RWPE2 (cell line): Measurements from ENCODE around the gene TSHZ2.

ENCODE experiments used
- ATAC-seq: fragments of 200-7000 bp; cut with Tn5 transposase; 3 replicates; pipeline ENCODE4 v1.9.1; 2021; ENCODE audit warnings: low read depth
- DNase-seq: peaks from one replicate; pipeline ENCODE4 v3.0.0-alpha.2; 2020; ENCODE audit warnings: low spot score
- H3K27ac ChIP-seq: fragments of 450-650 bp; 2 replicates; pipeline ENCODE4 v1.5.1; 2017; ENCODE audit warnings: mild to moderate bottlenecking; ENCODE audit not compliant: poor library complexity, severe bottlenecking
- H3K27me3 ChIP-seq: fragments of 250-450 bp; sonication (Bioruptor Pico); 2 replicates; pipeline ENCODE4 v1.5.1; 2021; ENCODE audit warnings: mild to moderate bottlenecking, moderate library complexity; ENCODE audit not compliant: insufficient read depth, poor library complexity, severe bottlenecking
- H3K36me3 ChIP-seq: fragments of 250-450 bp; sonication (Bioruptor Pico); 2 replicates; pipeline ENCODE4 v1.5.1; 2020; ENCODE audit warnings: low read depth, mild to moderate bottlenecking, moderate library complexity
- H3K4me1 ChIP-seq: fragments of 250-450 bp; sonication (Bioruptor Pico); 2 replicates; pipeline ENCODE4 v1.5.1; 2021; ENCODE audit warnings: mild to moderate bottlenecking, moderate library complexity; ENCODE audit not compliant: insufficient read depth, poor library complexity, severe bottlenecking
- H3K4me3 ChIP-seq: fragments of 250-450 bp; sonication (Bioruptor Pico); 2 replicates; pipeline ENCODE4 v1.5.1; 2021; ENCODE audit warnings: mild to moderate bottlenecking, moderate library complexity; ENCODE audit not compliant: severe bottlenecking
- H3K9me3 ChIP-seq: fragments of 250-450 bp; sonication (Bioruptor Pico); 2 replicates; pipeline ENCODE4 v1.5.1; 2021; ENCODE audit warnings: mild to moderate bottlenecking, moderate library complexity; ENCODE audit not compliant: severe bottlenecking
- CTCF ChIP-seq: fragments of 450-650 bp; IDR thresholded peaks from one replicate; pipeline ENCODE4 v1.5.1; 2017; ENCODE audit warnings: mild to moderate bottlenecking, moderate library complexity; ENCODE audit not compliant: poor library complexity, severe bottlenecking

The TSHZ2 gene

GRCh38 chr20:53284256-53284655, 312.1 kb downstream of the TSHZ2 start:
- no peak for TF ChIP-seq CTCF
- peaks cover 26% of the 10 kb centered on the region for H3K27me3 ChIP-seq
- ATAC-seq = no peak
- DNase-seq = no peak
- H3K9me3 ChIP-seq = no peaks in the 10 kb centered on the region
- no peaks in the 10 kb centered on the region for H3K36me3 ChIP-seq
- no peak overlapping the region for H3K27ac ChIP-seq
- no peak overlapping the region for H3K4me3 ChIP-seq
- H3K4me1 ChIP-seq = no peaks in the 10 kb centered on the region

- Histone ChIP-seq H3K27ac (no peak overlapping the region), H3K4me1 (no peaks in the 10 kb centered on the region), H3K9me3 (no peaks in the 10 kb centered on the region), H3K36me3 (no peaks in the 10 kb centered on the region), H3K4me3 (no peak overlapping the region), H3K27me3 (peaks cover 31% of the 10 kb centered on the region)
- TF ChIP-seq CTCF = no peak
- no peak for DNase-seq
- no peak for ATAC-seq
These were observed 312.5 kb downstream of the TSHZ2 start for GRCh38 chr20:53284696-53285095.

GRCh38 chr20:53287357-53288042, 315.3 kb downstream of the TSHZ2 start:
- TF ChIP-seq CTCF = no peak
- no peak for DNase-seq
- H3K4me1 ChIP-seq = no peaks in the 10 kb centered on the region
- H3K27ac ChIP-seq = no peak overlapping the region
- no peak overlapping the region for H3K4me3 ChIP-seq
- H3K27me3 ChIP-seq = peaks cover 35% of the 10 kb centered on the region
- no peaks in the 10 kb centered on the region for H3K9me3 ChIP-seq
- H3K36me3 ChIP-seq = no peaks in the 10 kb centered on the region
- ATAC-seq = no peak

- no peaks in the 10 kb centered on the region for H3K9me3 ChIP-seq
- no peak for ATAC-seq
- peak; percentile 47 for TF ChIP-seq CTCF
- H3K36me3 ChIP-seq = no peaks in the 10 kb centered on the region
- no peak for DNase-seq
- H3K4me1 ChIP-seq = no peaks in the 10 kb centered on the region
- H3K27me3 ChIP-seq = peaks cover 35% of the 10 kb centered on the region
- H3K27ac ChIP-seq = no peak overlapping the region
- H3K4me3 ChIP-seq = no peak overlapping the region
These were observed 319.4 kb downstream of the TSHZ2 start for GRCh38 chr20:53291548-53291947.

- Histone ChIP-seq H3K27me3 (peaks cover 29% of the 10 kb centered on the region), H3K36me3 (no peaks in the 10 kb centered on the region), H3K27ac (no peak overlapping the region), H3K9me3 (no peaks in the 10 kb centered on the region), H3K4me1 (no peaks in the 10 kb centered on the region), H3K4me3 (no peak overlapping the region)
- no peak for TF ChIP-seq CTCF
- ATAC-seq (no peak), DNase-seq (no peak)
These were observed 320.2 kb downstream of the TSHZ2 start for GRCh38 chr20:53292347-53292746.
